Stomach (tissue), 4 donors: ENCODE data around the gene LAMC1.
"Not testable (repeated sequence)": the region's sequence is repeated elsewhere in the genome, so short reads cannot be mapped to it uniquely, and the experiment has no call there.

Experiments used
- CTCF ChIP-seq, 7 experiments: fragments of 450-650 bp in 4 of 7; fragments of 200-600 bp in 3 of 7; sonication (generic) in 3 of 7; IDR thresholded peaks; one replicate each; pipeline ENCODE4 v1.5.1; 2016 to 2019; ENCODE audit warnings: antibody characterized with exemption in 7 of 7, control low read depth in 2 of 7, mild to moderate bottlenecking in 1 of 7
- POLR2A ChIP-seq, 4 donors: fragments of 450-650 bp; IDR thresholded peaks; one replicate each; pipeline ENCODE4 v1.6.1; 2016; ENCODE audit warnings: antibody characterized with exemption in 4 of 4, control low read depth in 2 of 4, mild to moderate bottlenecking in 1 of 4, moderate library complexity in 1 of 4

GRCh38 chr1:183072595-183072994, 49.4 kb downstream of the LAMC1 start:
- TF ChIP-seq POLR2A, CTCF (IDR thresholded peaks at IDR 0.05): not testable (repeated sequence)
